CMK (cell line): Measurements from ENCODE around the gene CIT.

Experiments used
- DNase-seq: peaks from one replicate; pipeline ENCODE4 v3.0.0-alpha.2; 2010; ENCODE audit warnings: low read depth

Gene CIT

GRCh38 chr12:119645535-119646059, 231.5 kb downstream of the CIT start:
- no peak for DNase-seq

DNA sequence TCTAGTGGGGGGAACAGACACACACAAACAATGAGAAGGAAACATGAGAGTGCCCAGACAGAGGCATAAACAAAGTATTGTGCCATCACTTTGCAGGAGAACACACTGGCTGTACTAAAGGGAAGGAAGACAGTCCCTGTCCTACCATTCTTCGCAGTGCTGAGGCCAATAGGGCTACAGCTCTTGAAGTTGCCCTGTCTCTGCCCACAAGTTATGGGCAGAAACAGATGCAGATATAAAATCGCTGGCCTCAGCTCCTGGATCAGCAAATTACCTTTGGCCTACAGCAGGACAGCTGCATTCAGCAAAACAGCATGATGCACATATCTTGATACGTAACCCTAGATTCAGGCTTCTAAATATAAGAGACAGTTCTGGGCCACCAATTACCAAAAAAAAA, 232.2 kb downstream of the CIT start:
- no peak for DNase-seq

DNA sequence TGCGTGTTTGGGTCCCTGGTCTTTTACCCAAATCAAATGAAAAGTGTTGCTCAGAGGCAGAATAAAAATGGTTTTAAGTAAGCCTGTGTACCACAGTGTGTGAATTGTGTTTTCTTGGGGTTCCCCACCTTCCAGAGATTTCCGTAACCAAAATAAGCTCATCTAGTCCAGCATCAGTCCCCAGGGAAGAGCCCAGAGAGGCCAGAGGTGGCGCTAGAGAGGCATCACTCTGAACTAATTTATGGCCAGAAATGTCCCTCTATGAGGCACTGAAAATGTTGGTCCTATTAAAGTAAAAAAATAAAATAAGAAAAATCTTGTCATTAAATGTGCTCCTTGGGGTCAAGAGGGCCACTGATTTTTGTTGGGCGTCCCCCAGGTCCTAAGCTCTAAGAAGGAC, 234.1 kb downstream of the CIT start:
- no peak for DNase-seq
